IMR-90 (cell line): ENCODE results near the gene ASTN2. TPM values are rescaled to one million over a fixed set of nuclear protein-coding genes. Genes with fewer than 3 reads are reported as not detected.

ENCODE experiments used
- ATAC-seq: fragments of 200-7000 bp; cut with Tn5 transposase; 2 replicates; pipeline ENCODE4 v1.9.1; 2020; ENCODE audit warnings: low read depth, mild to moderate bottlenecking, moderate library complexity
- BruUV-seq: library from RNA; stranded (reverse); fragments of 400-500 nt; replicated peaks from 2 replicates; lab custom pipeline; 2021; lab: Mats Ljungman, UMichigan
- CTCF ChIA-PET: fragments of 300-600 bp; formaldehyde crosslinking; extraction: SDS; loops from one replicate; lab custom pipeline; 2021; ENCODE audit warnings: antibody characterized with exemption; lab: Yijun Ruan, JAX
- POLR2A ChIA-PET: fragments of 300-600 bp; sonication (Branson Sonifier 250); formaldehyde crosslinking; loops from one replicate; lab custom pipeline; 2022; ENCODE audit warnings: antibody characterized with exemption; ENCODE audit not compliant: unreplicated experiment; lab: Charles Lee
- DNase-seq: peaks from one replicate; pipeline ENCODE4 v3.0.0; 2013
- H2AFZ ChIP-seq: replicated peaks from 2 replicates; pipeline ENCODE3; 2013; ENCODE audit warnings: low read length, mild to moderate bottlenecking; ENCODE audit not compliant: poor library complexity
- H2AK5ac ChIP-seq: 2 replicates; pipeline ENCODE4 v1.6.1; 2013; ENCODE audit warnings: low read depth, low read length, inconsistent platforms
- H2AK9ac ChIP-seq: replicated peaks from 2 replicates; pipeline ENCODE3; 2013; ENCODE audit warnings: mild to moderate bottlenecking, low read depth, low read length, moderate library complexity; ENCODE audit not compliant: poor library complexity
- H2BK120ac ChIP-seq: 2 replicates; pipeline ENCODE4 v1.6.1; 2013; ENCODE audit warnings: low read depth, low read length, inconsistent platforms
- H2BK15ac ChIP-seq: 3 replicates; pipeline ENCODE4 v1.6.1; 2013; ENCODE audit warnings: low read depth, low read length, inconsistent platforms
- H2BK20ac ChIP-seq: 2 replicates; pipeline ENCODE4 v1.6.1; 2013; ENCODE audit warnings: low read depth, mild to moderate bottlenecking, inconsistent platforms, low read length, moderate library complexity
- H2BK5ac ChIP-seq: 2 replicates; pipeline ENCODE4 v1.6.1; 2013; ENCODE audit warnings: mild to moderate bottlenecking, low read depth, low read length, inconsistent platforms; ENCODE audit not compliant: poor library complexity, severe bottlenecking
- H3K14ac ChIP-seq: replicated peaks from 2 replicates; pipeline ENCODE4 v1.6.1; 2013; ENCODE audit warnings: low read depth, low read length, inconsistent platforms
- H3K18ac ChIP-seq: 2 replicates; pipeline ENCODE4 v1.6.1; 2013; ENCODE audit warnings: low read depth, low read length, control low read depth
- H3K23ac ChIP-seq: 2 replicates; pipeline ENCODE4 v1.6.1; 2013; ENCODE audit warnings: low read depth, low read length, inconsistent platforms
- H3K27ac ChIP-seq: 2 replicates; pipeline ENCODE4 v1.5.1; 2013; ENCODE audit warnings: mild to moderate bottlenecking, control low read depth, low read length; ENCODE audit not compliant: insufficient read depth
- H3K27me3 ChIP-seq: 2 replicates; pipeline ENCODE4 v1.6.1; 2013; ENCODE audit warnings: low read length; ENCODE audit not compliant: control insufficient read depth, insufficient read depth
- H3K36me3 ChIP-seq: 2 replicates; pipeline ENCODE4 v1.6.1; 2013; ENCODE audit warnings: low read length, mixed read lengths; ENCODE audit not compliant: control insufficient read depth, insufficient read depth
- H3K4ac ChIP-seq: 2 replicates; pipeline ENCODE4 v1.6.1; 2013; ENCODE audit warnings: low read depth, low read length, inconsistent platforms
- H3K4me1 ChIP-seq: 2 replicates; pipeline ENCODE4 v1.6.1; 2013; ENCODE audit warnings: low read length, mixed read lengths; ENCODE audit not compliant: control insufficient read depth, insufficient read depth
- H3K4me2 ChIP-seq: 2 replicates; pipeline ENCODE4 v1.6.1; 2013; ENCODE audit warnings: low read depth, mild to moderate bottlenecking, control low read depth, low read length, moderate library complexity
- H3K4me3 ChIP-seq: 2 replicates; pipeline ENCODE4 v1.5.1; 2013; ENCODE audit warnings: low read depth, mild to moderate bottlenecking, control low read depth, low read length, moderate library complexity; ENCODE audit not compliant: insufficient read depth
- H3K56ac ChIP-seq: 2 replicates; pipeline ENCODE4 v1.6.1; 2013; ENCODE audit warnings: low read length, inconsistent platforms; ENCODE audit not compliant: insufficient read depth; ENCODE audit errors: extremely low read depth
- H3K79me1 ChIP-seq, 2 experiments: 2 replicates each; pipeline ENCODE4 v1.6.1; 2013; ENCODE audit warnings: low read length in 2 of 2, inconsistent platforms in 1 of 2, low read depth in 1 of 2
- H3K9ac ChIP-seq: 2 replicates; pipeline ENCODE4 v1.6.1; 2013; ENCODE audit warnings: low read depth, low read length, control low read depth
- H3K9me1 ChIP-seq: 2 replicates; pipeline ENCODE4 v1.6.1; 2013; ENCODE audit warnings: low read length, inconsistent platforms; ENCODE audit not compliant: insufficient read depth
- H3K9me3 ChIP-seq: 2 replicates; pipeline ENCODE4 v1.6.1; 2013; ENCODE audit warnings: low read length; ENCODE audit not compliant: control insufficient read depth, insufficient read depth
- H4K20me1 ChIP-seq: 2 replicates; pipeline ENCODE4 v1.6.1; 2013; ENCODE audit warnings: low read length, inconsistent platforms; ENCODE audit not compliant: insufficient read depth
- H4K5ac ChIP-seq: 2 replicates; pipeline ENCODE4 v1.6.1; 2013; ENCODE audit warnings: mild to moderate bottlenecking, low read depth, low read length, control low read depth
- H4K8ac ChIP-seq, 2 experiments: 2 replicates each; pipeline ENCODE4 v1.6.1; 2013; ENCODE audit warnings: low read depth in 2 of 2, low read length in 2 of 2, control low read depth in 1 of 2, inconsistent platforms in 1 of 2
- H4K91ac ChIP-seq: 2 replicates; pipeline ENCODE4 v1.6.1; 2013; ENCODE audit warnings: low read depth, low read length, inconsistent platforms; ENCODE audit not compliant: insufficient read depth
- BHLHE40 ChIP-seq: fragments of 150-350 bp; IDR thresholded peaks from 2 replicates; pipeline ENCODE4 v1.6.1; 2016; ENCODE audit warnings: mild to moderate bottlenecking, low read depth, low read length
- CEBPB ChIP-seq: IDR thresholded peaks from 2 replicates; pipeline ENCODE4 v1.6.1; 2012; ENCODE audit warnings: low read depth, low read length, improper control_type of control experiment
- CHD1 ChIP-seq: IDR thresholded peaks from 2 replicates; pipeline ENCODE4 v1.6.1; 2012; ENCODE audit warnings: low read depth, low read length, improper control_type of control experiment
- CTCF ChIP-seq: conservative IDR thresholded peaks from 2 replicates; pipeline ENCODE4 v1.5.1; 2012; ENCODE audit warnings: mild to moderate bottlenecking, low read depth, low read length, improper control_type of control experiment
- ELK1 ChIP-seq: fragments of 150-350 bp; IDR thresholded peaks from 2 replicates; pipeline ENCODE4 v1.6.1; 2016; ENCODE audit warnings: low read depth, mild to moderate bottlenecking, low read length, moderate library complexity, borderline replicate concordance
- FOS ChIP-seq: fragments of 150-350 bp; IDR thresholded peaks from 2 replicates; pipeline ENCODE4 v1.6.1; 2016; ENCODE audit warnings: low read depth, low read length
- MAFK ChIP-seq: IDR thresholded peaks from 2 replicates; pipeline ENCODE4 v1.6.1; 2012; ENCODE audit warnings: low read depth, low read length, improper control_type of control experiment
- MAZ ChIP-seq: IDR thresholded peaks from 2 replicates; pipeline ENCODE4 v1.6.1; 2012; ENCODE audit warnings: low read depth, mild to moderate bottlenecking, low read length, improper control_type of control experiment, moderate library complexity, borderline replicate concordance
- MXI1 ChIP-seq: IDR thresholded peaks from 2 replicates; pipeline ENCODE4 v1.6.1; 2012; ENCODE audit warnings: low read depth, mild to moderate bottlenecking, low read length, moderate library complexity, borderline replicate concordance
- NFE2L2 ChIP-seq: fragments of 150-350 bp; IDR thresholded peaks from 2 replicates; pipeline ENCODE4 v1.6.1; 2016; ENCODE audit warnings: low read depth, mild to moderate bottlenecking, low read length
- POLR2A ChIP-seq: IDR thresholded peaks from 2 replicates; pipeline ENCODE4 v1.6.1; 2012; ENCODE audit warnings: mild to moderate bottlenecking, low read depth, low read length
- RAD21 ChIP-seq: IDR thresholded peaks from 2 replicates; pipeline ENCODE4 v1.6.1; 2012; ENCODE audit warnings: low read length, improper control_type of control experiment
- RCOR1 ChIP-seq: IDR thresholded peaks from 2 replicates; pipeline ENCODE4 v1.6.1; 2012; ENCODE audit warnings: mild to moderate bottlenecking, low read length, improper control_type of control experiment; ENCODE audit not compliant: insufficient replicate concordance
- RFX5 ChIP-seq: IDR thresholded peaks from 2 replicates; pipeline ENCODE4 v1.8.0; 2012; ENCODE audit warnings: low read depth, mild to moderate bottlenecking, low read length, moderate library complexity
- SMC3 ChIP-seq: fragments of 150-350 bp; IDR thresholded peaks from 2 replicates; pipeline ENCODE4 v1.6.1; 2016; ENCODE audit warnings: low read depth, mild to moderate bottlenecking, antibody characterized with exemption, low read length, moderate library complexity
- dilution Hi-C: fragments of 300-500 bp; cut with HindIII; formaldehyde crosslinking; loops from one replicate; pipeline ENCODE4 v1.14.3; 2018; ENCODE audit warnings: low sequenced_read_pairs; ENCODE audit not compliant: unreplicated experiment
- in situ Hi-C: fragments of 300-500 bp; cut with MboI; formaldehyde crosslinking; loops from 3 replicates; pipeline ENCODE4 v1.14.3; 2019; ENCODE audit warnings: low sequenced_read_pairs, inconsistent platforms, mixed read lengths
- intact Hi-C: fragments of 100-400 bp; cut with micrococcal nuclease; formaldehyde crosslinking; loops from 2 replicates; pipeline ENCODE4 v1.10.0; 2022
- polyA plus RNA-seq, 3 experiments: library from polyadenylated mRNA; depleted of rRNA; stranded (reverse); fragments of >200 nt; gene quantifications; 2 replicates each; pipeline ENCODE4 v1.2.3, GENCODE V29; 2012; ENCODE audit warnings: low replicate concordance in 1 of 3
- total RNA-seq: library from RNA; depleted of rRNA; stranded (reverse); fragments of >200 nt; gene quantifications from 2 replicates; pipeline ENCODE4 v1.2.3, GENCODE V29; 2012
- TF ChIP-seq, protein P1 (sequence below): fragments of 150-350 bp; IDR thresholded peaks from 2 replicates; pipeline ENCODE4 v1.6.1; 2017; ENCODE audit warnings: mild to moderate bottlenecking, antibody characterized with exemption, low read length, low read depth

Gene ASTN2
- total and polyA plus RNA-seq, 2 of the 4 experiments (the other 2 are of a cell fraction) = 3.8 to 6.8 TPM

- ChIA-PET POLR2A (no interaction called here), CTCF (no interaction called here)
- BruUV-seq = no TSS peak
These were observed 414.0 kb downstream of the ASTN2 start for GRCh38 chr9:117000834-117001233.

More at GRCh38 chr9:117000834-117001233, 414.0 kb downstream of the ASTN2 start:
- H2BK5ac ChIP-seq = no peak overlapping the region
- no peak overlapping the region for H2BK120ac ChIP-seq
- H3K9me3 ChIP-seq = no peaks in the 10 kb centered on the region
- no peak overlapping the region for H2BK20ac ChIP-seq
- no peak overlapping the region for H3K4me3 ChIP-seq
- ATAC-seq = no peak
- no peak overlapping the region for H3K14ac ChIP-seq
- H4K5ac ChIP-seq = no peak overlapping the region
- H2AK5ac ChIP-seq = no peak overlapping the region
- no peak overlapping the region for H3K9ac ChIP-seq
- H4K20me1 ChIP-seq = no peaks in the 10 kb centered on the region
- no peak overlapping the region for H3K18ac ChIP-seq
- no peak overlapping the region for H3K23ac ChIP-seq
- H3K27ac ChIP-seq = no peak overlapping the region
- H3K4ac ChIP-seq = no peak overlapping the region
- no peak for TF ChIP-seq RAD21
- no peak for TF ChIP-seq RCOR1
- TF ChIP-seq MXI1 = no peak
- TF ChIP-seq NFE2L2 = no peak
- no peak for TF ChIP-seq POLR2A
- no peak for TF ChIP-seq MAFK
- TF ChIP-seq, protein P1, sequence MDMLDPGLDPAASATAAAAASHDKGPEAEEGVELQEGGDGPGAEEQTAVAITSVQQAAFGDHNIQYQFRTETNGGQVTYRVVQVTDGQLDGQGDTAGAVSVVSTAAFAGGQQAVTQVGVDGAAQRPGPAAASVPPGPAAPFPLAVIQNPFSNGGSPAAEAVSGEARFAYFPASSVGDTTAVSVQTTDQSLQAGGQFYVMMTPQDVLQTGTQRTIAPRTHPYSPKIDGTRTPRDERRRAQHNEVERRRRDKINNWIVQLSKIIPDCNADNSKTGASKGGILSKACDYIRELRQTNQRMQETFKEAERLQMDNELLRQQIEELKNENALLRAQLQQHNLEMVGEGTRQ = no peak
- no peak for TF ChIP-seq RFX5
- TF ChIP-seq MAZ = no peak
- TF ChIP-seq BHLHE40 = no peak
- TF ChIP-seq CHD1 = no peak
- no peak for TF ChIP-seq ELK1
- TF ChIP-seq CTCF = no peak
- no peak for TF ChIP-seq FOS
- TF ChIP-seq CEBPB = no peak
- TF ChIP-seq SMC3 = no peak
- no peaks in the 10 kb centered on the region for H3K36me3 ChIP-seq
- H3K4me2 ChIP-seq = no peak overlapping the region
- no peak overlapping the region for H4K91ac ChIP-seq
- H3K27me3 ChIP-seq = no peaks in the 10 kb centered on the region
- no peaks in the 10 kb centered on the region for H3K9me1 ChIP-seq
- no peaks in the 10 kb centered on the region for H3K4me1 ChIP-seq
- dilution Hi-C loops = no loop called here
- DNase-seq = no peak
- H4K8ac ChIP-seq = no peak overlapping the region
- H2AFZ ChIP-seq = no peak overlapping the region
- H2BK15ac ChIP-seq = no peak overlapping the region
- no peaks in the 10 kb centered on the region for H3K79me1 ChIP-seq
- intact Hi-C loops = no loop called here
- H3K56ac ChIP-seq = no peak overlapping the region
- H2AK9ac ChIP-seq = no peak overlapping the region
- in situ Hi-C loops = no loop called here
